HG03575 (cell line): Measurements from ENCODE around the gene CYP21A2.

Source experiments
- ATAC-seq: cut with Tn5 transposase; IDR thresholded peaks from one replicate; pipeline ENCODE4 v1.9.1; 2021; ENCODE audit not compliant: unreplicated experiment, insufficient number of reproducible peaks, low FRiP score; ENCODE audit errors: extremely low read depth

Gene CYP21A2

DNA sequence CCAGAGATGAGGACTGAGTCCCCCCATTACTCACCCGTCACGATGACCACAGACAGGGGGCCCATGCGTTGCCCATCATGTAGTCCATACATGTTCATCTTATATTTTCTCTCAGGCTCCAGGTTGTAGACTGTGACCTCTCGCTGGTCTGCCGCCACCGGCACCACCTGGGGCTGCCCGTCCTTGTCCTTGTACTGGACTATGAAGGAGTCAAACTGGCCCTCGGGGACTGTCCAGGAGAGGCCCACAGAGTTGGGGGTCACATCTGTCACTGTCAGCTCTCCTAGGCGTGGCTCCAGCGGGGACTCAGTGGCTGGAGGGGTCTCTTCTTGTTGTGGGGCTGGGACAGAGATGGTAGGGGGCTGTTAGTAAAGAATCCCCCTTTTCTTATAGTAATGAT is 35.4 kb downstream of the CYP21A2 start:
- ATAC-seq = no peak

DNA sequence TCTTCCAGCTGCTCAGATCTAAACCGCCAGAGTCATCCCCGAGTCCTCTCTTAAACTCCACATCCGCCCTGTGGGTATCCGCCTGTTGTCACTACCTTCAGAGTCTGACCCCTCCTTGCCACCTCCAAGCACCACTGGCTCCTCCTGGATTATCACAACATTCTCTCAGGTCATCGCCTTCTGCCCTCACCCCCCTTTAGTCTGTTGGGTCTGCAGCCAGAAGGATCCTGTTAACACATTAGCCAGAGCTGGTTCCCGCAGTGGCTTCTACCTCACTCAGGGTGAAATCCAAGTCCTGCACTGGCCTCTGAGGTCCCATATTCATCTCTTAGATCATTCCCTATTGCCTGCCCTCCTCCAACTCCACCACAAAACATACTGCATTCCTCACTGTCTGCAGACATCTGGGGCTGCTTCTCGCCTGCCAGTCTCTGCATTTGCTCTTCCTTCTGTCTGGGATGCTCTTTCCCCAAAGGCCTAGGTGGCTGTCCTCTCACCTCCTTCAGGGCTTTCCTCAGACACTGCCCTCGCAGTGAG is 36.8 kb downstream of the CYP21A2 start:
- no peak for ATAC-seq

DNA sequence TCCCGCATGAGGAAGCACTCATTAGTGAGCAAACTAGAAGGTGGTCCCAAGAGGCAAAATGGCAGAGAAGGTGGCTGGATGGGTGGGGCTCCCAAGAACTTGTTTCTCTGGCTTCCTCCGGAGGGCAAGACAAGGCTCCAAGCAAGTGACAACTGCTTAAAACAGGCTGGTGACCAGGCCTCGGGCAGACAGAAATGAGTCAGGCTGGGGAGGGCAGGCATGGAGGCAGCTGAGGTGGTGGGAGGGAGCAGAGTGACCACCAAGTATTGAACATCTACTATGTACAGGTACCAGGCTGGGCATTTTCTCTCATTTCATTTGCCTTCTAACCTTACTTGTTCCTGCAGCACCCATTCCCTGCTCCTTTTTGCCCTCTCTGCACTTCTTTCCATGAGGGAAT is 37.6 kb downstream of the CYP21A2 start:
- no peak for ATAC-seq

DNA sequence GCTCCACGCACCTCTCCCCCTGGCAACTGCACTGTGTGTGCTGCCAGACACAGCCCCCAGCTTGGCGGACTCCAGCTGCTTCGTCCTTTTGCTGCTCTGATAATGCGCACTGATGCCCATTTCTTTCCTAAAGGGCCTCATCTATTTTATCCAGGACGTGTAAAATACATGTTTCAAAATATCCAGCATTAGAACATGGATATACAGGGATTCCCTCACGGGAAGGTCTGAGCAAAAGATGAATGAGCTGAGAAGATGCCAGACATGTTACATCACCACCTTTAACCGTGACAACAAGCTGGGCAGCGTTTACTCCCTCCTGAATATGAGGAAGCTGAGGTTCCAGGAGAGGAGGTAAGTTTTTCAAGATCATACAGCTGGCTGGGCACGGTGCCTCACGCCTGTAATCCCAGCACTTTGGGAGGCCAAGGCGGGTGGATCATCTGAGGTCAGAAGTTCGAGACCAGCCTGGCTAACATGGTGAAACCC is 38.1 kb downstream of the CYP21A2 start:
- no peak for ATAC-seq

DNA sequence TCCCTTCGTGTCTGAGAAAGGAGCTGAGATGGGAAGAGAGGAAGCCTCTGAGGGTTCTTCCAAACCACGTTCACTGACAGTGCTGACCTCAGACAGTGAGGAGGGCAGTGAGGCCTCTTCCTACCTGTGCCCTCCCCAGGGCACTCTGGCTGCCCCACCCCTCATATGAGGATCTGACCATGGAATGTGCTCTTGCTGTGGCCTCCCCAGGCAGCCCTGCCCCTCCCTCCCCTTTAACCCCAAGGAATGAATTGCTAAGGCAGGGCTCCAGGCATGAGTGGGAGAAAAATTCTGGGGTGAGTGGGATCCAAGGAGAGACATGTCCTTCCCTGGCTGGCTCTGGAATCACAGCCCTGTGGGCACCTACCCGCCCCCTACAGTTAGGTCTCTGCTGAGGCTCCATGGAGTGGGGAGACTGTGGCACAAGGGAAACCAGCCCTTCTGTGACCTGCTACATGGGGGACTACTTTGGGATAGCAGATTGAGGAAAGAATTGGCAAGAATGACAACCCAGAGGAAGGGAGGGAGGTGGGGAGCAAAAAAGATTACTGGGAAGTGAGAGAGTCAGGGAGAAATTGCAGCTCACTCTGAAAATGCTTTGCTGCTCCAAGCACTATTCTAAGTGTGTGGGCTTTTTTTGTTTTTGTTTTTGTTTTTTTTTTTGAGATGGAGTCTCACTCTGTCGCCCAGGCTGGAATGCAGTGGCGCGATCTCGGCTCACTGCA is 41.5 kb downstream of the CYP21A2 start:
- ATAC-seq = no peak

DNA sequence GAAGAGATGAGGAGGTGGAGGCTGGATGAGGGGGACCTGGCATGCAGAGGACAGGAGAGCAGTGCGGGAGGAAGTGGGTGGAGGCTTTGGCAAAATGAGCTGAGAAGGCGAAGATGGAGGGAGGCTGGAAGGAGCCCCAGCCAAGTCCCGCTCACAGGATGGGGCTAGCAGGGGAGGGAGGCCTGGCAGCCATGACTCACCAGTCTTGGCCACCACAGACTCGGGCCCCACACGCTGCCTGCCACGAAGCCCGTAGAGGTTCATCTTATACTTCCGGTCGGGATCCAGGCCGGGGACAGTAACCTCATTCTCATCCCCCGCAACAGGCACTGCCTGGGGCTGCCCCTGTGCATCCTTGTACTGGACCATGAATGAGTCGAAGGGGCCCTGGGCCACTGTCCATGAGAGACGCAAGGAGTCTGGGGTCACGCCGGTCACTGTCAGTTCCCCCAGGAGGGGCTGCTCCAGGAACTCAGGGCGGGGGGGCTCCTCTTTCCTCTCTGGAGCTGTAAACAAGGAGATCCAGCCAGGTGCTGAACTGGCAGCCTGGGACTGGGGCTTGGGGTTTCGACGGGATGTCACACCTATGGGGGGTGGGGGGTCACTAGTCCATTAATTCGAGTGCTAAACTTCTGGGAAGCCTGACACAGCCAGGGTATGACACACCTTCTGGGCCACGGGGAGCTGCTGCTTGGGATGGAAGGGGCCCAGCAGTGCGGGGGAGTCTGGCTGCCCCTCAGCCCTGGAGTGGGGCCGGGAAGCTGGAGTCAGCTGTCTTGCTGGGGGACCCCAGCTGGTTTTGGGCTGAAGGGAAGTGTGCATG is 43.2 kb downstream of the CYP21A2 start:
- no peak for ATAC-seq

DNA sequence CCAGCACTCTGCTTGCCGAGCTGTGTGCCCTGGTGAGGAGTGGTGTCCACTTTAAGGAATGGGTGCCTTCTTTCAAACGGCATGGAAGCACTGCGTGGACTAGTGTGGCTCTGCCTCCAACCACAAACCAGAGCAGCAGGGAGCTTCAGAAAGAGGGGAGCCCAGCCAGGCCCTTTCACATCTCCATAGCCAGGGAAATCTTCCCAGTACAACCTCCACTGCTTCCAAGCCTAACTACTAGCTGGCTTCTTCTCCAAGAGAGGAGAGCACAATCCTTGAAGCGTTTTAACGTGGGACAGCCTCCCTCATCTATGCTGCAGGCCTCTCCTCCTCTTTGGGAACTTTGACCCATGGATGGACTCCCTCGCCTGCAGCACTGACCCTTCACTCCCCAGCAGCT is 44.3 kb downstream of the CYP21A2 start:
- no peak for ATAC-seq

DNA sequence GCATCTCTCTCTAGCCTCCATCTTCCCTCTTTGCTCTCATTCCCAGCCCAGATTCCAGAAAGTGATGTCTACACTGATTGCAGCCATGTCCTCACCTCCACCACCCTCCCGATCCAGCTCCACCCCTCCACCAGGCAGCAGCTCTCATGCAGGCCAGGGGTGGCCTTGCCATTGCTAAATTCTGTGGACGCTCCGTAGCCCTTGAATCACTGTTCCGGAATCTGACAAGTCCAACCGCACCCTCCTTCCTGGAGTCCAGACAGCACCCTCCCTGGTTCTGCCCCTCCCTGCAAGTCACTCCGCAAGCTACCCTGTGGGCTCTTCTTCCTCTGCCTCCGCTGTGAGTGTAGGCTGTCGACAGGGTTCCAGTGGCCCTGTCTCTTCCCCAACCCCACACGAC is 44.7 kb downstream of the CYP21A2 start:
- ATAC-seq = no peak

DNA sequence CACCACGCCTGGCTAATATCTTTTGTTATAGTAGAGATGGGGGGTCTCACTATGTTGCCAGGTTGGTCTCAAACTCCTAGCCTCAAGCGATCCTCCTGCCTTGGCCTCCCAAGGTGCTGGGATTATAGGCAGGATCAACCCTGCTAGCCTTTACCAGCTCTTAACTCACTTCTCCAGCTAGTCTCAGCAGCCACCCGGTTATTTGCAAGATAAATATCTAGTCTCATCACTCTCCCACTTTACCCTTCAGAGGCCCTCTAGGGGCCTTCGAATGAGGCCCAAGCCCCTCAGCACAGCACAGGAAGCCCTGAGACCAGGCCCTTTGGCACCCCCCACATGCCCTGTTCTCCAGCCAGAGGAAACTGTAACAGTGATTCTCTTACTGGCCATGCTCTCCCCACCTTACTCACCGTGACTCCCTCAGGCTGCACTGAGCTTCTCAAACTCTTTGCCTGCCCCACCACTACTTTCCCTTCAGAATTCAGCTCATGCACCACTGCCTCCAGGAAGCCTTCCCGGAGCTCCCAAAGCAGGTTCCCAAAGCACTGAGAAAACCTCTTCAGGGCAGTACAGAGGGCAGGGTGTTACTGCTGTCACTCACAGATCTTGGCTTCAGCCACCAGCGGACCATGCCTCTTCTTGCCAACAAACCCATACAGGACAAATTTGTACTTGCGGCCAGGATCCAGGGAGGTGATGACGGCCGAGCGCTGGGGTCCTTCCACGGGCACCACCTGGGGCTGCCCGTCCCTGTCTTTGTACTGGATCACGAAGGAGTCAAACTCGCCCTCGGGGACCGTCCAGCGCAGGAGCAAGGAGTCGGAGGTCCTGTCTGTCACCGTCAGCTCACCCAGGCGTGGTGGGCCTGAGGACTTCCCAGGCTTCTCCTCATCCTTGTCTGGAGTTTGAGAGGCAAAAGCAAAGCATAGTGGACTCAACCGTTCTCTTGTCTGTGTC is 45.9 kb downstream of the CYP21A2 start:
- ATAC-seq = no peak

DNA sequence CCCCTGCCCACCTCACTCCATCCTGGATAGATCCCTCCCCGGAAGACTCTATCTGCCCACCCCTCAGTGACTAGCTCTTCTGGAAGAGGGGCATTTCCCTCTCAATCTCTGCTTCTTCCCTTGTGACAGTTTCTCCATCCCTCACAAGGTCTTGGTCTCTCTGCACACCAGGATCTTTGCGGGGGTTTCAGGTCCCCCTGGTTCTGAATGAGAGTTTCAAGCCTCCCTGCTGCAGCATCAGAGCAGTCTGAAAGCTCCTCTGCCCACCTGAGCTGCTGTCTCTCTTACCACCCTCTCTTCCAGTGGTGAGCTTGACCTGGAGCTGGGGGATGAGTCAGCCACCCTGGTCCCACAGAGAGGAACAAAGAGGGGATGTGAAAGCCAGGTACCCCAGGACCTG is 46.6 kb downstream of the CYP21A2 start:
- ATAC-seq = no peak

DNA sequence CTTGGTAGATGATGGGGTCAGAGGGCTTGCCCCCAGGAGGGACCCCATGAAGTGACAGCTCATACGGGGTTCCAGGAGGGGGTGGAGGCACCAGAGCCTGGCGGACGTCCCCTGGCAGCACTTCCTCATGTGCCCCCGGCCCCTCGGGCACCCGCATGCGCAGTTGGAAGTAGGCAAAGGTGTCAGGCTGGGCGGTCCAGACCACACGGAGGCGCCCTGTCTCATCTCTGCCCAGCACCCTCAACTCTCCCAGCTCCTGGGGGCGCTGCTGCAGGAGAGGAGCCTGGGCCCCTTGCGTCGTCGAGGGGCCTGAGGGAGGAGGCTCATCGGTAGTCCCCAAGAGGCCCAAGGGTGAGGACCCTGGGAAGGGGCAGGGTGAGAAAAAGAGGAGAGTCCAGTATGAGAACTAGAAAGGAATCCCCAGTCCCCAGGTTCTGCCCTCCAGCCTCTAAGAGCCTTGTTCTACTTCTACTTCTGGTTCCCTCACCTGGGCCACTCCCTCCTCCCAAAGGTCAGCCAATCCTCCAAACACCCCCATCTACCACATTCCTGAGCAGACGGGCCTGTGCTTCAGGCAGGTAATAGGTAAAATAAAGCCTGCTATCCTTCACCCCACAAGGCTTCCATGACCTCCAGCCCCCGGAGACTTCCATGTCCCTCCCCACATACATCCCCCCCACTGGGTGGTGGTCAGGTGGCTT is 47.7 kb downstream of the CYP21A2 start:
- ATAC-seq = no peak

DNA sequence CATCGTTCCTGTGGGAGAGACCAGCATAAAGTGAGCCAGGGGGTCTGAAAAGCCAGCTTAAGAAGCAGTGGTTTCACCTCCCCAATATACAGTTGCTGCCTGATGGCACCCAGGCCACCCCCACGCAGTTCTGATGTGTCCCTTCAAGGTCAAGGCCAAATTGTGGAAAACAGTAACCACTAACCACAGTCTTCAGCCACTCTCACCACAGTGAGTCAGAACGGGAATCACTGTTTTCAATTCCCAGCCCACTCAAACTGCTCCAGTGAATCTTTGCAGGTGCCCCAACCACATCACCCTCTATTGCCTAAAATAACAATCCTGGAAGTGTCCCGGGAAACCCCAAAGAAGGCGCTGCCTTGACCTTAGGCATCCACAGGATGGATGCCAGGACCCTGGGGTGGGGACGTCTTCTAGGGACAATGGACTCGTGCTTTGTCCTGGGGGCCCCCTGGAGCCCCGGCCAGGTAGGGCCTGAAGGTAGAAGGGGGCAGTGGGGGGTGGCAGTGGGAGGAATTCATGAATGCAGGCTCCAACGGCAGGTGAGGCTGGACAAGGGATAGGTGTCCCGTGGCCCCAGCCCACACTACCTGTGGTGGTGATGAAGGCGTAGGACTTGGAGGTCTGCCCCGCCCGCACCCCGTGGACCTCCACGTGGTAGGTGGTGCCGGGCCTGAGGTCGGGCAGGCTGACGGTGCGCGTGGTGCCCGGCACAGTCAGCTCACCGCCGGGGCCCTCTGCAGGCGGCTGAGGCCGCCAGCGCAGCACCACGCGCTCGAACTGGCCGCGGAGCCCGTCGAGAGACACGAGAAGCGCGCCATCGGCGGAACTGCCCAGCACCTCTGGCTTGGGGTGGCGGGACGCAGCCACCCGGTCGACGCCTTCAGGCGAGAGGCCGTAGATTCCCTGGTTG is 48.7 kb downstream of the CYP21A2 start:
- no peak for ATAC-seq

DNA sequence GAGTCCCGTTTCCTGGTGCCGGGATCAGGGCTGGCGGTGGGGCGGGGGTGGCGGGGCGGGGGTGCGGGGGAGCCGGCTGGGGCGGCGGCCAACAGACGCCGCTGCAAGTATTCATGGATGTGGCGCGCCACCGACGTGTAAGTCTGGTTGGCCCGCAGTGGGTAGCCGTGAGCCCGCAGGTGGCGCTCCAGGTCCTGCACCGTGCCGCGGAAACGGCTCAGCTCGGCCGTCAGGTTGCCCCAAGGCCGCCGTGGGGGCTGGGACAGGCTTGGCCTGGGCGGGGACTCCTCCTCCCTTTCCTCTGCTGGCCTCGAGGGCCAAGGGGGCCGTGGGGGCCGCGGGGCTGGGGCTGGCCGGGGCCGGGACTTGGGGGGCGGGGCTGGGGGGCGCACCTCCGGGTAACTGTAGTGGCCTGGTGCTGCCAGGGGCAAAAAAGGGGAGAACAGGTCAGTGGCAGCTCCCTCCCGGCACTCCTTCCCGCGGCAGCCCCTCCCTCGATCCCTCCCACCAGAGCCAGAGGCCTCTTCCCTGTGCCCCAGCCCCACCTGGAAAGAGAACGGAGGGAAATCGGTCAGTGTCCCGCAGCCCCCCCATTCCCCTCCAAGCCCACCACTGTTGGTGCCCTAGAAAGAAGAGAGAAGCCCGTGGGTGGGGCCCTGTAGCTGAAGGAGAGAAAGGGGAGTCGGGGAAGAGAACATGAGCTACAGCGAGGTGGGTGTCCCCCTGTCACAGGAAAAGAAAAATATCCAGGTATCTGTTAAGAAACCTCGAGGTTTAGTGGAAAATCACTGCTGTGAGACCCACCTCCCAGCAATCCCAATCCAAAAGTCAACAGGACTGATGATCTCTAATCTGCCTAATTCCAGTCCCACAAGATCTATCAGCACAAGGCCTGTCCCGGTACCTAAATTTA is 49.6 kb downstream of the CYP21A2 start:
- no peak for ATAC-seq

DNA sequence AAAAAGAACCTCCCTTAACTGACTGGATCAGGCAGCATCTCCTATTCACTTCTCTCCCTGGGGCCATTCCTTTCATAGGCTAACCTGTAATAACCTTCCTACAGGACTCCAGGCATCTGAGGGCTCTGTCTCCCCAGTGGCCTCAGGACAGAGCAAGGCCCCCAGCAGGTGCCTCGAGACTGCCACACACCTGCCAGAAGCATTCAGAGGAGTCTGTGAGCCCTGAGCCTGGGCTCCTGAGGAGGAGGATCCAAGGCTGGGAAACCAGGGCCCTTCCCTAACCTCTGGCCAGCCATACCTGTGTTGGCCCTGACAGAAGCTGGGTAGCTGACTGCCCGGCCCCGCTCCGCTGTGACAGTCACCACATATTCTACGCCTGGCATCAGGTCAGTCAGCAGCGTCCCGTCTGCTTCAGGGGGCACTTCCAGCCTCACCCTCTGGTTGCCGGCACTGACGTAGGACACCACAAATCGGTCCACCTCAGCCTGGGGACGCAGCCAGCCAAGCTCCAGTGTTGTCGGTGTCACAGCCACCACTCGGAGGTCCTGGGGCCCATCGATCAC is 50.4 kb downstream of the CYP21A2 start:
- no peak for ATAC-seq

DNA sequence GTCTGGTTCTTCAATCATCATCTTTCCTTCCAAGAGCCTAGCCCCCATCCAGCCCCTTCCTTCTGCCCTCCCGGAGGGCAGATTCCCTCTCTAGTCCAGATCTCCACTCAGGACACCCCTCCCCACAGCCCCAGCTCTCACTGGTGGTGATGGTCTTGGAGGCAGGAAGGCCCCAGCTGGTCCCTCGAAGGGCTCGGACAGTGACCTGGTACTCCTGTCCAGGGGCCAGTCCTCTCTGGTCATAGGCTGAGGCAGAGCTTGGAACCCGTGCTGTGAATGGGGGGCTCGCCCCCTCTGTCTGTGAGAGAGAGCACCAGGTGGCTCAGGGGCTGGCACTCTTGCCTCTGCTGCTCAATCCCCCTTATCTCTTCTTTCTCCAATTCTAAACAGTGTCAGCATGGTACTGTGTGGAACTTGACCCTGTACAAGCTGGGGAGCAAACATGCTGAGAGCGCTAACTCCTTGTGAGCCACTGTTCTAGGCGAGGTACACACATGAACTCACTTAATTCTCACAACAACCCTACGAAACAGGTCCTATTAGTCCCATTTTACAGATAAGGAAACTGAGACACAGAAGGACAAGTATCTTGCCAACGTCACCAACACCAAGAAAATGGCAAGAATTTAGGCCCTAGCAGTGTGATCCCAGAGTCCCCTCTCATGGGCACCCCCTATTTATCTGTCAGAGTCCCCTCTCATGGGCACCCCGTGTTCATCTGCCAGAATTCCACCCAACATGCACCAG is 51.0 kb downstream of the CYP21A2 start:
- no peak for ATAC-seq
